Measurements from ENCODE around the gene ZSCAN16.

DNA sequence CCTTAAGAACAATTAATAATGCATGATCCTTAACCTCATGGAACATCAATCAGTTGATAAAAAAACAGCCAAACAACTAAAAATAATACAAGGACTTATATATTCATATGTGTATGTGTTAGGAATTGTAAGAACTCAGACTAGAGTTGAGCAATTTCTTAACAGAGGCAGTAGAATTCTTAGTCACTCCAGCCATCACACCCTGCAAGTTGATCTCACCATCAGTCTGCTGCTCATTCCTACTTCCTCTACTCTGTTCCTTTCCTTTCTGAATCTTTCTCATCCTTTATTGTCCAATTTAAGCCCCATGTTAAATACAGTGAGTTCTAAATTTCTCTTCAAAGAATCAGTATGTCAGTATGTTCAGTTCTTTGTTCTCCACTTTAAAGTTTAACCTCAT lies 41.5 kb upstream of the ZSCAN16 start:
- TF ChIP-seq, protein P1, sequence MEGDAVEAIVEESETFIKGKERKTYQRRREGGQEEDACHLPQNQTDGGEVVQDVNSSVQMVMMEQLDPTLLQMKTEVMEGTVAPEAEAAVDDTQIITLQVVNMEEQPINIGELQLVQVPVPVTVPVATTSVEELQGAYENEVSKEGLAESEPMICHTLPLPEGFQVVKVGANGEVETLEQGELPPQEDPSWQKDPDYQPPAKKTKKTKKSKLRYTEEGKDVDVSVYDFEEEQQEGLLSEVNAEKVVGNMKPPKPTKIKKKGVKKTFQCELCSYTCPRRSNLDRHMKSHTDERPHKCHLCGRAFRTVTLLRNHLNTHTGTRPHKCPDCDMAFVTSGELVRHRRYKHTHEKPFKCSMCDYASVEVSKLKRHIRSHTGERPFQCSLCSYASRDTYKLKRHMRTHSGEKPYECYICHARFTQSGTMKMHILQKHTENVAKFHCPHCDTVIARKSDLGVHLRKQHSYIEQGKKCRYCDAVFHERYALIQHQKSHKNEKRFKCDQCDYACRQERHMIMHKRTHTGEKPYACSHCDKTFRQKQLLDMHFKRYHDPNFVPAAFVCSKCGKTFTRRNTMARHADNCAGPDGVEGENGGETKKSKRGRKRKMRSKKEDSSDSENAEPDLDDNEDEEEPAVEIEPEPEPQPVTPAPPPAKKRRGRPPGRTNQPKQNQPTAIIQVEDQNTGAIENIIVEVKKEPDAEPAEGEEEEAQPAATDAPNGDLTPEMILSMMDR (IDR thresholded peaks at IDR 0.05; ENCODE audit: borderline replicate concordance, extremely low read depth, low read length, poor library complexity, severe bottlenecking) = no peak
- TF ChIP-seq EZH2 (IDR thresholded peaks at IDR 0.05; ENCODE audit: borderline replicate concordance, low read depth, low read length, severe bottlenecking) = no peak

All from DND-41 (cell line).